Measurements from ENCODE around the gene RALGAPB.

GRCh38 chr20:38426006-38426897 is 46.4 kb upstream of the RALGAPB start:
- no peak for TF ChIP-seq CTCF (IDR thresholded peaks at IDR 0.05; ENCODE audit: low read depth, low read length)
- no peak for TF ChIP-seq POLR2A (IDR thresholded peaks at IDR 0.05; ENCODE audit: extremely low read depth, insufficient read length)

All from NB4 (cell line).